Measurements from ENCODE around the gene DNAAF1. TPM values are rescaled to one million over a fixed set of nuclear protein-coding genes. Genes with fewer than 3 reads are reported as not detected.

DNAAF1 gene
- total and polyA plus RNA-seq, 2 experiments from 2014 or later: 0.42 TPM

DNA sequence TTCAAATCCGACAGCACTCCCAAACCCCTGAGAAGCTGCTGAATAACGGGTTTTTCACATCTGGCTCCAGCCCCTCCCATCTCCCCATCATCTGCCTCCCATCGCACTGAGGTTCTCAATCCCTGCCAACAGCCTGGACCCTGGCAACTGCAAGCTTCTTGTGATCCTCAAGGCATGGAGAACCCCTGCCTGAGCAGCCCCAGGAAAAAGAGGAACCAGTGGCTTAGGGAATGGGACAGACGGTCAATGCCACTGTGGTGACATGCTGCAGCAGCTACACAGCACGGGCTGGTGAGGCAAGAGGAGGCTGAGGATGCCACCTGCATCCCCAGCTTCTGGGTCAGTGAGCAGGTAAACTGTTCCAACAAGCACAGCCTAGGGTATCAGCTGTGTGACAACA, 25.1 kb upstream of the DNAAF1 start:
- Histone ChIP-seq H3F3A (replicated peaks; ENCODE audit: low read depth) (peaks cover 3% of the 10 kb centered on the region; the same call in 1 of the 2 replicates), H3K4me1 (ENCODE audit: insufficient read depth) (peaks cover 16% of the 10 kb centered on the region), H3K9me2 (ENCODE audit: insufficient read depth) (no peaks in the 10 kb centered on the region), H3K4me3 (no peak overlapping the region), H3K79me2 (replicated peaks; ENCODE audit: insufficient read depth) (peaks cover 13% of the 10 kb centered on the region), H4K20me1 (replicated peaks; ENCODE audit: insufficient read depth) (peaks cover 10% of the 10 kb centered on the region; the same call in 1 of the 2 replicates), H3K36me3 (ENCODE audit: insufficient read depth) (no peaks in the 10 kb centered on the region; the same call in 1 of the 2 replicates), H2AFZ (no peak overlapping the region), H3K4me2 (no peak overlapping the region), H3K27ac (ENCODE audit: low read depth) (no peak overlapping the region), H3K27me3 (ENCODE audit: insufficient read depth) (no peaks in the 10 kb centered on the region)
- Mint-ChIP-seq H3K4me1 (peaks cover 11% of the 10 kb centered on the region; the same call in 2 of the 3 replicates), H3K9me3 (no peaks in the 10 kb centered on the region), H3K36me3 (ENCODE audit: low read depth) (peaks cover 16% of the 10 kb centered on the region; the same call in 2 of the 3 replicates), H3K27ac (no peak overlapping the region), H3K4me3 (no peak overlapping the region), H3K27me3 (ENCODE audit: insufficient read depth, low read depth, poor library complexity) (no peaks in the 10 kb centered on the region)
- ATAC-seq (no peak), DNase-seq (ENCODE audit: low spot score) (no peak)
- TF ChIP-seq NANOG (IDR thresholded peaks at IDR 0.05; ENCODE audit: borderline replicate concordance): no peak
- TF ChIP-seq ZNF331 (CRISPR knock-in tag; IDR thresholded peaks at IDR 0.05; ENCODE audit: low read depth): no peak
- TF ChIP-seq CREB1 (CRISPR knock-in tag; IDR thresholded peaks at IDR 0.05; ENCODE audit: low read depth): no peak
- TF ChIP-seq JUNB (IDR thresholded peaks at IDR 0.05; ENCODE audit: unreplicated experiment): no peak
- TF ChIP-seq, protein P1, sequence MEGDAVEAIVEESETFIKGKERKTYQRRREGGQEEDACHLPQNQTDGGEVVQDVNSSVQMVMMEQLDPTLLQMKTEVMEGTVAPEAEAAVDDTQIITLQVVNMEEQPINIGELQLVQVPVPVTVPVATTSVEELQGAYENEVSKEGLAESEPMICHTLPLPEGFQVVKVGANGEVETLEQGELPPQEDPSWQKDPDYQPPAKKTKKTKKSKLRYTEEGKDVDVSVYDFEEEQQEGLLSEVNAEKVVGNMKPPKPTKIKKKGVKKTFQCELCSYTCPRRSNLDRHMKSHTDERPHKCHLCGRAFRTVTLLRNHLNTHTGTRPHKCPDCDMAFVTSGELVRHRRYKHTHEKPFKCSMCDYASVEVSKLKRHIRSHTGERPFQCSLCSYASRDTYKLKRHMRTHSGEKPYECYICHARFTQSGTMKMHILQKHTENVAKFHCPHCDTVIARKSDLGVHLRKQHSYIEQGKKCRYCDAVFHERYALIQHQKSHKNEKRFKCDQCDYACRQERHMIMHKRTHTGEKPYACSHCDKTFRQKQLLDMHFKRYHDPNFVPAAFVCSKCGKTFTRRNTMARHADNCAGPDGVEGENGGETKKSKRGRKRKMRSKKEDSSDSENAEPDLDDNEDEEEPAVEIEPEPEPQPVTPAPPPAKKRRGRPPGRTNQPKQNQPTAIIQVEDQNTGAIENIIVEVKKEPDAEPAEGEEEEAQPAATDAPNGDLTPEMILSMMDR (conservative IDR thresholded peaks at IDR 0.05; ENCODE audit: low read depth in 2 of 2): no peak
- TF ChIP-seq, protein P2, sequence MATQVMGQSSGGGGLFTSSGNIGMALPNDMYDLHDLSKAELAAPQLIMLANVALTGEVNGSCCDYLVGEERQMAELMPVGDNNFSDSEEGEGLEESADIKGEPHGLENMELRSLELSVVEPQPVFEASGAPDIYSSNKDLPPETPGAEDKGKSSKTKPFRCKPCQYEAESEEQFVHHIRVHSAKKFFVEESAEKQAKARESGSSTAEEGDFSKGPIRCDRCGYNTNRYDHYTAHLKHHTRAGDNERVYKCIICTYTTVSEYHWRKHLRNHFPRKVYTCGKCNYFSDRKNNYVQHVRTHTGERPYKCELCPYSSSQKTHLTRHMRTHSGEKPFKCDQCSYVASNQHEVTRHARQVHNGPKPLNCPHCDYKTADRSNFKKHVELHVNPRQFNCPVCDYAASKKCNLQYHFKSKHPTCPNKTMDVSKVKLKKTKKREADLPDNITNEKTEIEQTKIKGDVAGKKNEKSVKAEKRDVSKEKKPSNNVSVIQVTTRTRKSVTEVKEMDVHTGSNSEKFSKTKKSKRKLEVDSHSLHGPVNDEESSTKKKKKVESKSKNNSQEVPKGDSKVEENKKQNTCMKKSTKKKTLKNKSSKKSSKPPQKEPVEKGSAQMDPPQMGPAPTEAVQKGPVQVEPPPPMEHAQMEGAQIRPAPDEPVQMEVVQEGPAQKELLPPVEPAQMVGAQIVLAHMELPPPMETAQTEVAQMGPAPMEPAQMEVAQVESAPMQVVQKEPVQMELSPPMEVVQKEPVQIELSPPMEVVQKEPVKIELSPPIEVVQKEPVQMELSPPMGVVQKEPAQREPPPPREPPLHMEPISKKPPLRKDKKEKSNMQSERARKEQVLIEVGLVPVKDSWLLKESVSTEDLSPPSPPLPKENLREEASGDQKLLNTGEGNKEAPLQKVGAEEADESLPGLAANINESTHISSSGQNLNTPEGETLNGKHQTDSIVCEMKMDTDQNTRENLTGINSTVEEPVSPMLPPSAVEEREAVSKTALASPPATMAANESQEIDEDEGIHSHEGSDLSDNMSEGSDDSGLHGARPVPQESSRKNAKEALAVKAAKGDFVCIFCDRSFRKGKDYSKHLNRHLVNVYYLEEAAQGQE (IDR thresholded peaks at IDR 0.05; ENCODE audit: unreplicated experiment): no peak
- TF ChIP-seq EZH2 (IDR thresholded peaks at IDR 0.05; ENCODE audit: low read depth, unreplicated experiment): no peak
- no peak for TF ChIP-seq STAT1 (IDR thresholded peaks at IDR 0.05; ENCODE audit: unreplicated experiment)
- no peak for TF ChIP-seq POLR2AphosphoS5 (IDR thresholded peaks at IDR 0.05; ENCODE audit: low read depth)
- TF ChIP-seq, protein P3, sequence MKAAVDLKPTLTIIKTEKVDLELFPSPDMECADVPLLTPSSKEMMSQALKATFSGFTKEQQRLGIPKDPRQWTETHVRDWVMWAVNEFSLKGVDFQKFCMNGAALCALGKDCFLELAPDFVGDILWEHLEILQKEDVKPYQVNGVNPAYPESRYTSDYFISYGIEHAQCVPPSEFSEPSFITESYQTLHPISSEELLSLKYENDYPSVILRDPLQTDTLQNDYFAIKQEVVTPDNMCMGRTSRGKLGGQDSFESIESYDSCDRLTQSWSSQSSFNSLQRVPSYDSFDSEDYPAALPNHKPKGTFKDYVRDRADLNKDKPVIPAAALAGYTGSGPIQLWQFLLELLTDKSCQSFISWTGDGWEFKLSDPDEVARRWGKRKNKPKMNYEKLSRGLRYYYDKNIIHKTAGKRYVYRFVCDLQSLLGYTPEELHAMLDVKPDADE (IDR thresholded peaks at IDR 0.05): no peak
